Left forelimb (tissue), 1 donor: ENCODE results near the gene SNED1.
A peak's percentile ranks its signal among the peaks of the same experiment; 100 is the strongest.

Experiments
- DNase-seq: peaks from one replicate; pipeline ENCODE4 v3.0.0-alpha.2; 2018; ENCODE audit warnings: low spot score

Gene SNED1

DNA sequence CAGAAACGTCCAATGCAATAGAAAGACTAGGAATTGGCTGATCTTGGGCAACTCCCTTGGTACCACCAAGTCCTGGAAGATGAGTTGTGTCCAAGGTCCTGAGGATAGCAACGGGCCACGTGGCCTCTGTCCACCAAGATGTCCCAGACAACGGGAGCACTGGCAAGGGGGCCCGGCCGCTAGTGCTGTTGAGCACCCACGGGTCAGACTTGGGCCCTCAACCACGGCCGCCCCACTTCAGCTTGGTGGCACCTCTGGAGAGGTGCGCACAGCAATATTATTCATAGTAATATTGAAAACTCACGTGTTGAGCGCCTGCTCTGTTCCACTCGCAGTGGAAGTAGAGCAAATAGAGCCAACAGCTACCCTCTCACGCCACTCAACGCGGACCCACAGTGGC lies 131.9 kb downstream of the SNED1 start:
- peak; percentile 31 for DNase-seq

DNA sequence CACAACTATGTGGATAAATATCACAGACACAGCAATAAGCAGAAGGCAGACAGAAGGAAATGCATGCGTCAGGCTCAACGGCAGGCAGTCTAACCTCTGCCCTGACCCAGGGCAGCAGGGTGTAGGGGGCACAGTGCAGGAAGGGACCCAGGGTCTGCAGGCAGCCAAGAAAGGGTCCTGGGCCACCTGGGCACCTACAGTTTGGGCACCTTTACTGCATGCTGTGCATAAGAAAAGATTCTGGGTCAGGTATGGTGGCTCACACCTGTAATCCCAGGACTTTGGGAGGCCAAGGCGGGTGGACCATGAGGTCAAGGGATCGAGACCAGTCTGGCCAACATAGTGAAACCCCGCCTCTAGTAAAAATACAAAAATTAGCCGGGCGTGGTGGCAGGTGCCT lies 133.1 kb downstream of the SNED1 start:
- DNase-seq = no peak

- DNase-seq = no peak
These were observed 134.4 kb downstream of the SNED1 start for GRCh38 chr2:241132538-241133435.

DNA sequence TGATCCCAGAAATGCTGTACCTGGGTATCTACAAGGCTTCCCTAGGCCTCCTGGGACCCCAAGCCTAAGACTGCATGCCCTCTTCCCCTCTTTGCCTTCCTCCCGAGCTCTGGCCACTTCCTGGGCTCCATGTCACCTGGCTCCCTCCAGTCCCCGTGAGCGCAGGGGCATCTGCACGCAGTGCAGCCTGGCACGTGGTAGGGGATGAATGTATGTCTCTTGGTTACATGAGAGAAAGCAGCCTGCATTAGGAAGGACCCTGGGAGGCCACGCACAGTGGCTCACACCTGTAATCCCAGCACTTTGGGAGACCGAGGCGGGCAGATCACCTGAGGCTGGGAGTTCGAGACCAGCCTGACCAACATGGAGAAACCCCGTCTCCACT lies 135.0 kb downstream of the SNED1 start:
- no peak for DNase-seq

GRCh38 chr2:241134711-241135110 lies 136.3 kb downstream of the SNED1 start:
- no peak for DNase-seq

DNA sequence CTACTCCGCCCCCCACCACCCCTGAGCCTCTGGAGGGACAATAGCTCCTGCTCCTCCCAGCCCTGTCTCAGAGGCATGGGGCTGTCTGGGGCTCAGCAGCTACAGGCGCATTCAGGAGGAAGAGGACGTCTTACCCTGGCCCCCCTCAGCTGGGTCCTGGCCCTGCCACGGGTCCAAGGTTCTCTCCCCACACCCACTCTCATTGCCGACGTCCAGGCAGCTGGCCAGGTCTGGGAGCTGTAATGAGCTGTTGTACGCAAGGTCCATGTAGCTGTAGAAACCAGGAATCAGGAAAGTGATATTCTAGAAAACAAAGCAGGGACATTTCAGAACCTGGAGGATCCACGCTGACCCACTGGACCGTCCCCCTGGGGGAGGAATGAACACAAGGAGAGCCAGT lies 137.3 kb downstream of the SNED1 start:
- no peak for DNase-seq

- DNase-seq = no peak
These were observed 137.8 kb downstream of the SNED1 start for GRCh38 chr2:241136191-241136590.

GRCh38 chr2:241136661-241137260 lies 138.3 kb downstream of the SNED1 start:
- DNase-seq = no peak

- no peak for DNase-seq
These were observed 139.1 kb downstream of the SNED1 start for GRCh38 chr2:241137276-241138190.

DNA sequence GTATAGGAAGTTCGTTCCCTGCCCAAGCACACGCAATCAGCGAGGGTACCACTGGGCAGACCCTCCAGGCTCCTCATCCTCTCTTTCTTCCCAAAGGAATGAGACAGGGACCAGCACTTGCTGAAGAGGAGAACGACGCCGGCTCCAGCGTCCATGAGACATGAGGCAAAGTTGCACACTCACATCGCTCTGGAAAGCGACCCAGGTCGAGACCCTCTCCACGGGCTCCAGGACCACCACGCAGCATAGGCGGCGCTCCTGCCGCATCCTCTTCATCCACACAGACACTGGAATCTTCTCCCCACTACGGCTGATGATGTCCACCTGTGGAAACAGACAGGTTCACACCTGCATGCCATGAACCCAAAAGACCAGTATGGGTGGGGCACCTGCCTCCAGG lies 140.1 kb downstream of the SNED1 start:
- no peak for DNase-seq

DNA sequence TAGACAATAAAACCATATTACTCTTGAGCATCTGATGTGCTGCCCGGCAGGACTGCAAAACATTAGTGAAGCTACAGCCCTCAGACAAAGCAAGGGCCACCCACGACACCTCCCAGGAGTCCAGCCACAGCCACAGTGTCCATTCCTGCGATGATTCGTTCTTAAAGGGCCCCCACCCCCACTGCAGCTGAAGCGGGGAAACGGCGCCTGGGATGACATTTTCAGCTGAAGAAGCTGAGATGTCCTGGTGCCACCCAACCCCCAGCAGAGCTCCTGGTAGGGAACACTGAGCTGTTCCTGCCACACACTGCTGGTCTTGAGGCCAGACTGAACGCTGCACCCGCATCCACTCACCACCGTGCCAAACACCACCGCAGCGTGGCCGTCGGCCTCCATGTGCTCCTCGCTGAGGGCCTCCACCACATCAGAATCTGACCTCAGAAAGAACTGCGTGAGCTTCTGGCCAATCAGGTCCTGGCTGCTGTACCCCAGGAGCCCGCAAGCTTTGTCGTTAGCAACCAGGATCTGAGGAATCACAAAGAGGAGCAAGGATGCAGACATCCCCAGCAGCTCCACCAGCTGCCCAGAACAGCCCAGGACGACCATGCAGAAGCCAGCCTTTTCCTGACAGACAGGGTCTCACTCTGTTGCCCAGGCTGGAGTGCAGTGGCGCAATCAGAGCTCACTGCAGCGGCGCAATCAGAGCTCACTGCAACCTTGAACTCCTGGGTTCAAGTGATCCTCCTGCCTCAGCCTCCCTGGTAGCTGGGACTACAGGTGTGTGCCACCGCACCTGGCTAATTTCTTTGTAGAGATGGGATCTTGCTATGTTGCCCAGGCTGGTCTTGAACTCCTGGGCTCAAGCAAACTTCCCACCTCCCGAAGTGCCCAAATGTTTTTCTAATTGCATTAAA lies 141.4 kb downstream of the SNED1 start:
- DNase-seq = no peak

GRCh38 chr2:241140445-241140840 lies 142.0 kb downstream of the SNED1 start:
- no peak for DNase-seq

DNA sequence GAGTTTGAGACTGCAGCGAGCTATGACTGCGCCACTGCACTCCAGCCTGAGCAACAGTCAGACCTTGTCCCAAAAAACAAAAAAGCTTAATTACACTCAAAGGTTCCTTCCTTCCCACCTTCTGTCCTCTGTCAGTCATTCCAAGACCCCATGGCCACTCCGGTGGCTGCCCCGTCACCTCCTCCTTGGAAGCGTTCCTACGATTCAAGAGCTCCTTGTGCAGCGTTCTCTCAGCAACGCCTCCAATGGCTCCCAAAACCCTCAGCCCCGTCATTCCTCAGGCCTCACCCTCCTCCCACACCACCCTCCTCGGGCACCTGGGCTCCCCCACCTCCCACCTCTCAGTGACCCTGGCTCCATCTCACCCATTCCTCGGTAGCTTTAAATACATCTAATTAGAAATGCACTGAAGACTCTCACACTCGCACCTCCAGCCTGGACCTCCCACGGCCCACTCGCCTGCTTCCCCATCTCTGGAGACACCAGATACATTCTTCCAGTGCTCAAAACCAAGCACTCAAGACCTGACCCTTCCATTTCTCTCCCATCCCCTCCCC lies 142.9 kb downstream of the SNED1 start:
- no peak for DNase-seq

DNA sequence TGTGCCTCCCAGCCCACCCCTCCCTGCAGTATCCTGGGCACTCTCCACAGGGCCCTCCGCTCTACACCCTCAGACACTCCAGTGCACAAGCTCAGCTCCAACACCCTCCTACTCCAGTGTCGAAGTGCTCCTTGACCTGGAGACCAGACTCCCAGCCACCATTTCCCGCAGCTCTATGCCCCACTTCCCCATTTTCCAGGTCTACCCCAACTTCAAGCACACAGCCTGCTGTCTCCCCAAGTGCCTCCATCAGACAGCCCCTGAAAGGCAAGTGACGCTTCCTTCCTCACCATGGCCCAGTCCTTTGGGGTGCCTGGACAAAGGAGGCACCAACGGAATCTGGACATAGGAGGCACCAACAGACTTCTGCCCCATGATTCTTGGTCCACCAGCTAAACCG lies 143.6 kb downstream of the SNED1 start:
- DNase-seq = no peak

DNA sequence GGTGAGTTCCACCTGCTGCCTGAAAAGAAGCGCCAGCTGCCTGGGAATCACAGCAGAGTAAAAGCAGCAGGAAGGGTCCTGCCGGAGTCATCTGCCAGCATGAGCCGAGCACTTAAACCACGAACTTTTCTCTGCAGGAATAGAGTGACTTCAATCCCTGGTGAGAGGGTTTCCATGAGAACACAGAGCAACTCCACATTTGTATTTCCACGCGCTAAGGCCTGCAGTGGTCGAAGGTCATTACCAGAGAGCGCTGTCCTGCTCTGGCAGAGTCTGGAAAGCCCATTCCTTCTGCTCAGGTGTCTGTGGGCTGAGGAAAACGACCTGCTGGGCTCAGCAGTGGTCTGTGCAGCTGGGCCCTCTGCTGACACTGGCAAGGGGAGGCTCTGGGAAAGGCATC lies 144.2 kb downstream of the SNED1 start:
- no peak for DNase-seq
